Omental fat pad (tissue), 4 donors: Measurements from ENCODE around the gene ALKBH2. TPM values are rescaled to one million over a fixed set of nuclear protein-coding genes. Genes with fewer than 3 reads are reported as not detected.

ENCODE experiments used
- ATAC-seq: fragments of 150-250 bp; one replicate; pipeline ENCODE4 v1.9.1; 2016; ENCODE audit warnings: mild to moderate bottlenecking, moderate library complexity; ENCODE audit not compliant: low FRiP score
- DNase-seq: peaks from one replicate; pipeline ENCODE4 v3.0.0-alpha.2; 2019; ENCODE audit warnings: low spot score
- CTCF ChIP-seq, 3 donors: fragments of 450-650 bp; IDR thresholded peaks; one replicate each; pipeline ENCODE4 v1.5.1; 2016 to 2017; ENCODE audit warnings: antibody characterized with exemption in 3 of 3, mild to moderate bottlenecking in 3 of 3, moderate library complexity in 2 of 3
- small RNA-seq: library from RNA; depleted of rRNA; stranded (forward); fragments of <200 nt; gene quantifications from one replicate; pipeline ENCODE3, GENCODE V24; 2016
- total RNA-seq, 4 donors: library from RNA; depleted of rRNA; stranded (reverse); fragments of >200 nt; gene quantifications; one replicate each; pipeline ENCODE4 v1.1.0, GENCODE V29; 2016

The ALKBH2 gene
- total RNA-seq, 4 donors from 2014 or later = 15.3 to 34.0 (median 17.5) TPM

- ATAC-seq = no peak
- DNase-seq = no peak
- TF ChIP-seq CTCF (IDR thresholded peaks at IDR 0.05) = no peak
Observed at GRCh38 chr12:109047081-109047805, 46.0 kb downstream of the ALKBH2 start.

- TF ChIP-seq CTCF (IDR thresholded peaks at IDR 0.05) = no peak
- DNase-seq = no peak
Observed at GRCh38 chr12:109044241-109044640, 49.0 kb downstream of the ALKBH2 start.

More at GRCh38 chr12:109044241-109044640, 49.0 kb downstream of the ALKBH2 start:
- ATAC-seq = no peak

Small RNA genes lying within 50 kb of the gene (small RNA-seq; reads per million reads assigned to genes)
- not detected for gene RNA5SP372

Other genes with a start within 250 kb of the ALKBH2 start
- 10 to 100 TPM; 16.4 to 26.5 (median 22.0) TPM for gene SSH1, start 235.9 kb downstream of the ALKBH2 start, total RNA-seq
- gene DAO, start 213.4 kb downstream of the ALKBH2 start, total RNA-seq = not detected
- gene SVOP, start 72.4 kb downstream of the ALKBH2 start, total RNA-seq = not detected
- 10 to 100 TPM in 3 of 4 donors, 1 to 10 TPM in 1; 8.8 to 36.2 (median 14.8) TPM for gene USP30, start 40.9 kb downstream of the ALKBH2 start, total RNA-seq
- gene UNG, start 4.1 kb upstream of the ALKBH2 start, total RNA-seq = 10 to 100 TPM; 13.9 to 52.8 (median 33.6) TPM
- 1,000 to 10,000 TPM in 3 of 4 donors, 100 to 1,000 TPM in 1; 727 to 1,594 (median 1,364) TPM for gene ACACB, start 23.1 kb upstream of the ALKBH2 start, total RNA-seq
- not detected for gene FOXN4, start 215.8 kb upstream of the ALKBH2 start, total RNA-seq